ENCODE measurements around the gene NRXN2. TPM values are rescaled to one million over a fixed set of nuclear protein-coding genes. Genes with fewer than 3 reads are reported as not detected.

Gene NRXN2
- polyA plus RNA-seq, 1 of the 3 experiments (the other 2 are of a cell fraction): 0.15 TPM

DNA sequence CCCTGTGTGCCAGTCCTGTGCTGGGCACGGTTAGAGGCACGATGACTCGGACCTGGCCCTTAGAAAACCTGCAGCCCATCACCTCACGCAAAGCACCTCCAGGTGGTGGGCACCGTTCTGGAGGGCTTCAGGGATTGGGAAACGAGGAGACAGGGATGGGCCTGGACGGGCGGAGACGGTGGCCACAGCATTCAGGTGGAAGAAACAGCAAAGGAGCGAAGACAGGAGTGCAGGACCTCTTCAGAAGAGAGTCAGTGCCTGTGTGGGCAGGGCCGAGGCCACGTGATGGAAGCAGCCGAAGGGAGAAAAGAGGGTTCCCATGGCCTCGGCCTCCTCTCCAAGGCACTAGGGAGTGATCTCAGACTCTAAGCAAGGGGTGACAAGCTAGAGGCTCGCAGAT lies 140.1 kb downstream of the NRXN2 start:
- 54% methylated on average over 15 of the region's 15 CpGs for WGBS (ENCODE audit: low lambda C conversion rate)
- Histone ChIP-seq H4K20me1 (ENCODE audit: insufficient read depth) (no peaks in the 10 kb centered on the region), H3K27me3 (ENCODE audit: insufficient read depth) (peaks cover 14% of the 10 kb centered on the region; the same call in 1 of the 2 replicates), H3K4me3 (ENCODE audit: low read depth in 2 of 2, low read length in 1 of 2) (no peak overlapping the region), H3K27ac (ENCODE audit: low read depth in 2 of 2, low read length in 1 of 2) (no peak overlapping the region), H3K4me1 (ENCODE audit: control insufficient read depth in 1 of 2, insufficient read depth in 2 of 2, low read depth in 1 of 2, low read length in 1 of 2) (no peaks in the 10 kb centered on the region), H3K9me2 (no peaks in the 10 kb centered on the region), H3K36me3 (replicated peaks in 1 of 2; ENCODE audit: control insufficient read depth in 1 of 2, insufficient read depth in 2 of 2, low read length in 1 of 2) (no peaks in the 10 kb centered on the region), H3K79me2 (ENCODE audit: insufficient read depth) (no peaks in the 10 kb centered on the region), H3K4me2 (no peak overlapping the region), H3K9ac (no peak overlapping the region), H3K9me3 (no peaks in the 10 kb centered on the region), H3F3A (replicated peaks; ENCODE audit: insufficient read depth) (no peaks in the 10 kb centered on the region), H2AFZ (ENCODE audit: low read depth) (no peak overlapping the region)
- CTCF ChIA-PET: interaction anchor here (1.3 to 2.1 kb wide), 2 partner anchors 17 to 134 kb away, joined by 5 to 8 read pairs; no protein-coding TSS in a partner anchor
- DNase-seq: no peak
- TF ChIP-seq POLR2AphosphoS5 (IDR thresholded peaks at IDR 0.05; ENCODE audit: low read depth, low read length) (no peak), NFIC (IDR thresholded peaks at IDR 0.05; ENCODE audit: borderline replicate concordance) (no peak), GABPA (IDR thresholded peaks at IDR 0.05; ENCODE audit: low read depth) (no peak), CHD2 (IDR thresholded peaks at IDR 0.05; ENCODE audit: low read length, partially characterized antibody) (no peak), RAD21 (IDR thresholded peaks at IDR 0.05; ENCODE audit: low read length) (no peak), EZH2phosphoT487 (IDR thresholded peaks at IDR 0.05; ENCODE audit: borderline replicate concordance, low read depth) (no peak), RXRA (IDR thresholded peaks at IDR 0.05; ENCODE audit: borderline replicate concordance, low read depth) (no peak), GATA2 (CRISPR knock-in tag; IDR thresholded peaks at IDR 0.05) (no peak), JUND (IDR thresholded peaks at IDR 0.05) (no peak), TEAD4 (IDR thresholded peaks at IDR 0.05; ENCODE audit: borderline replicate concordance, insufficient read depth) (no peak)
- POLR2A ChIA-PET: no interaction called here

DNA sequence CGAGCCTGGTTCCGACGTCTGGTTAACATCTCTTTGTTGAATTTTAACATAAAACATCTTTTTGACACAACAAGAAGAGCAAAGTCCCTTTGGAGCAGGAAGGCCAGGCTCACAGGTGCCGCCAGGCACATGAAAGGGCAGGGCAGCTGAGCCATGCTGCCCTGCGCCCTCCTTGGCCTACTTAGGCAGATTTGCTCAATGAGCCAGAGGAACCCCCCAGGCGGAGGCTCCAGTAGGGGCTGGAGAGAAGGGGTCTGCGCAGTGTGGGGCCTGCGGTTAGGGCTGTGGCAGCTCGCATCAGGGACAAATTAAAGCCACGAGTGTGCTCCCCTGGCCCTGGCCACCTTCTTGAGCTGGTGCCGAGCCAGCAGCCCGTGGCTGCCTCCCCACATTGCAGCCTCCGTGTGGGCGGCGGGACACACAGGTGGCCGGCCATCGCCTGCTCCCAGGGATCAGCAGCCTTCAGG lies 141.9 kb downstream of the NRXN2 start:
- 67% methylated on average over 16 of the region's 17 CpGs for WGBS (ENCODE audit: low lambda C conversion rate)
- Histone ChIP-seq H3K9ac (no peak overlapping the region), H3K4me2 (no peak overlapping the region), H3F3A (replicated peaks; ENCODE audit: insufficient read depth) (no peaks in the 10 kb centered on the region), H3K9me2 (no peaks in the 10 kb centered on the region), H4K20me1 (ENCODE audit: insufficient read depth) (no peaks in the 10 kb centered on the region), H3K9me3 (no peaks in the 10 kb centered on the region), H3K79me2 (ENCODE audit: insufficient read depth) (no peaks in the 10 kb centered on the region), H3K4me3 (ENCODE audit: low read depth in 2 of 2, low read length in 1 of 2) (no peak overlapping the region), H3K4me1 (ENCODE audit: control insufficient read depth in 1 of 2, insufficient read depth in 2 of 2, low read depth in 1 of 2, low read length in 1 of 2) (no peaks in the 10 kb centered on the region), H3K27ac (ENCODE audit: low read depth in 2 of 2, low read length in 1 of 2) (no peak overlapping the region), H2AFZ (ENCODE audit: low read depth) (no peak overlapping the region), H3K27me3 (ENCODE audit: insufficient read depth) (peaks cover 14% of the 10 kb centered on the region; the same call in 1 of the 2 replicates), H3K36me3 (replicated peaks in 1 of 2; ENCODE audit: control insufficient read depth in 1 of 2, insufficient read depth in 2 of 2, low read length in 1 of 2) (no peaks in the 10 kb centered on the region)
- ChIA-PET CTCF (interaction anchor here (0.7 kb wide), 1 partner anchor 225 kb away, joined by 3 read pairs; no protein-coding TSS in a partner anchor), POLR2A (no interaction called here)
- TF ChIP-seq PBX3 (IDR thresholded peaks at IDR 0.05): no peak
- no peak for TF ChIP-seq SMC3 (IDR thresholded peaks at IDR 0.05; ENCODE audit: low read depth, low read length)
- TF ChIP-seq IRF3 (IDR thresholded peaks at IDR 0.05; ENCODE audit: low read depth, low read length): no peak
- DNase-seq: no peak
